Panc1 (cell line): ENCODE results near the gene TCEA3. TPM values are rescaled to one million over a fixed set of nuclear protein-coding genes. Genes with fewer than 3 reads are reported as not detected.

Experiments
- ATAC-seq: fragments of 200-7000 bp; cut with Tn5 transposase; 2 replicates; pipeline ENCODE4 v1.9.1; 2020; ENCODE audit warnings: mild to moderate bottlenecking, moderate library complexity
- BruUV-seq: library from RNA; stranded (reverse); fragments of 400-500 nt; replicated peaks from 2 replicates; lab custom pipeline; 2021; lab: Mats Ljungman, UMichigan
- CTCF ChIA-PET: fragments of 300-600 bp; sonication (Branson Sonifier 250); formaldehyde crosslinking; loops from one replicate; lab custom pipeline; 2022; ENCODE audit warnings: antibody characterized with exemption; lab: Charles Lee
- POLR2A ChIA-PET: fragments of 300-600 bp; sonication (Branson Sonifier 250); formaldehyde crosslinking; loops from one replicate; lab custom pipeline; 2022; ENCODE audit warnings: antibody characterized with exemption; lab: Charles Lee
- DNase-seq: peaks from one replicate; pipeline ENCODE4 v3.0.0-alpha.2; 2010; ENCODE audit warnings: low read depth, low spot score
- H3K27ac ChIP-seq: 2 replicates; pipeline ENCODE4 v1.5.1; 2011; ENCODE audit warnings: mild to moderate bottlenecking, low read length, inconsistent platforms
- H3K27me3 ChIP-seq: fragments of 200-500 bp; sonication (Bioruptor generic); 2 replicates; pipeline ENCODE4 v1.6.0; 2014; ENCODE audit warnings: low read length, inconsistent platforms; ENCODE audit not compliant: control insufficient read depth, insufficient read depth
- H3K36me3 ChIP-seq: fragments of 200-500 bp; sonication (Bioruptor generic); 2 replicates; pipeline ENCODE4 v1.5.1; 2014; ENCODE audit warnings: inconsistent platforms, mild to moderate bottlenecking, low read length, moderate library complexity; ENCODE audit not compliant: control insufficient read depth, insufficient read depth
- H3K4me1 ChIP-seq: 2 replicates; pipeline ENCODE4 v1.5.1; 2011; ENCODE audit warnings: inconsistent platforms, mild to moderate bottlenecking, low read length, moderate library complexity; ENCODE audit not compliant: control insufficient read depth, insufficient read depth
- H3K4me3 ChIP-seq, 2 experiments: 2 replicates each; pipeline ENCODE4 v1.5.1; 2011 to 2012; ENCODE audit warnings: low read depth in 2 of 2, low read length in 2 of 2, mild to moderate bottlenecking in 2 of 2, inconsistent platforms in 1 of 2, moderate library complexity in 1 of 2
- H3K9me3 ChIP-seq: fragments of 200-500 bp; sonication (Bioruptor generic); 2 replicates; pipeline ENCODE4 v1.5.1; 2014; ENCODE audit warnings: low read depth, mild to moderate bottlenecking, inconsistent platforms, low read length, moderate library complexity; ENCODE audit not compliant: control insufficient read depth, insufficient read depth
- POLR2AphosphoS5 ChIP-seq: IDR thresholded peaks from 2 replicates; pipeline ENCODE4 v1.6.1; 2012; ENCODE audit warnings: mild to moderate bottlenecking, low read depth, low read length, moderate library complexity
- REST ChIP-seq, 2 experiments: IDR thresholded peaks; 2 replicates each; pipeline ENCODE4 v1.6.1; 2011 to 2012; ENCODE audit warnings: low read depth in 2 of 2, control low read depth in 1 of 2, low read length in 1 of 2, mild to moderate bottlenecking in 1 of 2, moderate library complexity in 1 of 2; ENCODE audit not compliant: insufficient read depth in 1 of 2
- SIN3A ChIP-seq: IDR thresholded peaks from 2 replicates; pipeline ENCODE4 v1.6.1; 2012; ENCODE audit warnings: low read depth, mild to moderate bottlenecking, low read length, moderate library complexity, borderline replicate concordance; ENCODE audit not compliant: insufficient read depth
- TCF7L2 ChIP-seq: IDR thresholded peaks from 2 replicates; pipeline ENCODE4 v1.6.1; 2011; ENCODE audit warnings: mild to moderate bottlenecking, low read depth, low read length, inconsistent platforms
- in situ Hi-C: cut with HindIII; loops from 2 replicates; pipeline ENCODE4 v1.10.0; 2016; ENCODE audit warnings: low sequenced_read_pairs, low pct_unique_long_range_greater_than_20kb
- intact Hi-C: fragments of 100-400 bp; cut with micrococcal nuclease; formaldehyde crosslinking; loops from one replicate; pipeline ENCODE4 v1.10.0; 2022; ENCODE audit not compliant: unreplicated experiment
- total RNA-seq: library from RNA; stranded (reverse); gene quantifications from one replicate; pipeline ENCODE4 v1.2.1, GENCODE V29; 2021; ENCODE audit not compliant: unreplicated experiment
- TF ChIP-seq, protein P1 (sequence below): fragments of 450-650 bp; IDR thresholded peaks from 2 replicates; pipeline ENCODE4 v1.5.1; 2017; ENCODE audit warnings: mild to moderate bottlenecking

TCEA3 gene
- total RNA-seq, 1 experiment from 2014 or later: 8.3 TPM

DNA sequence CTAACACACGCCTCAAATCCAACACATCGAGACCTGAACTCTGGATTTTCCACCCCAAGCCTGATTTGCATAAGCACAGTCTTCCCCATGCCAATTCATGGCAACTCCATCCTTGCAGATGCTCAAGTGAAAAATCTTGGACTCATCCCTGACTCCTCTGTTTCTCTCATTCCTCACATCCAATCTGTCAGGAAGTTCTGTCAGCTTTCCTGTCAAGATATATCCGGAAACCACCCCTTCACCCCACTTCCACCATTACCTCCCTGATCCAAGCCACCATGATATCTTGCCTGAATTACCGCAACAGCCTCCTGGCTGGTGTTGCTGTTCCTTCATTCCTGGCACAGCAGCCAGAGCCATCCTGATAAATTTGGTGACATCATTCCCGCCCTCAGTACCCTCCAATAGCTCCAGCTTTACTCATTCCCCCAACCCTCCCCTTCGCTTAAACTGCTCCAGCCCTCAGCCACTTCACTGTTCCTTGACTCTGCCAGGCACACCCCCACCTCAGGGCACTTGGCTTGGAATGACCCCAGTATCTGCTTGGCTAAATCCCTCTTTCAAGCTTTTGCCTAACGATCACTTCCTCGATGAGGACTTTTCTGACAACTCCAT lies 17.4 kb downstream of the TCEA3 start:
- POLR2A ChIA-PET: no interaction called here
- intact Hi-C loops: no loop called here

GRCh38 chr1:23405946-23406345 lies 18.6 kb downstream of the TCEA3 start:
- Histone ChIP-seq H3K27ac (no peak overlapping the region), H3K4me1 (peaks cover 24% of the 10 kb centered on the region), H3K4me3 (no peak overlapping the region), H3K36me3 (no peaks in the 10 kb centered on the region), H3K9me3 (no peaks in the 10 kb centered on the region), H3K27me3 (no peaks in the 10 kb centered on the region)
- CTCF ChIA-PET: no interaction called here
- in situ Hi-C loops: no loop called here
- POLR2A ChIA-PET: no interaction called here
- ATAC-seq: no peak
- intact Hi-C loops: loop anchor here (2.0 kb wide), 1 partner anchor 61 kb away; the partner anchor contains the start of gene HNRNPR
- BruUV-seq: no TSS peak
- DNase-seq: no peak
- TF ChIP-seq POLR2AphosphoS5 (no peak), REST (IDR thresholded peaks at IDR 0.05; ENCODE audit: insufficient read depth in 1 of 2, low read depth in 2 of 2, low read length in 1 of 2) (no peak), SIN3A (no peak), TCF7L2 (no peak)
- TF ChIP-seq, protein P1, sequence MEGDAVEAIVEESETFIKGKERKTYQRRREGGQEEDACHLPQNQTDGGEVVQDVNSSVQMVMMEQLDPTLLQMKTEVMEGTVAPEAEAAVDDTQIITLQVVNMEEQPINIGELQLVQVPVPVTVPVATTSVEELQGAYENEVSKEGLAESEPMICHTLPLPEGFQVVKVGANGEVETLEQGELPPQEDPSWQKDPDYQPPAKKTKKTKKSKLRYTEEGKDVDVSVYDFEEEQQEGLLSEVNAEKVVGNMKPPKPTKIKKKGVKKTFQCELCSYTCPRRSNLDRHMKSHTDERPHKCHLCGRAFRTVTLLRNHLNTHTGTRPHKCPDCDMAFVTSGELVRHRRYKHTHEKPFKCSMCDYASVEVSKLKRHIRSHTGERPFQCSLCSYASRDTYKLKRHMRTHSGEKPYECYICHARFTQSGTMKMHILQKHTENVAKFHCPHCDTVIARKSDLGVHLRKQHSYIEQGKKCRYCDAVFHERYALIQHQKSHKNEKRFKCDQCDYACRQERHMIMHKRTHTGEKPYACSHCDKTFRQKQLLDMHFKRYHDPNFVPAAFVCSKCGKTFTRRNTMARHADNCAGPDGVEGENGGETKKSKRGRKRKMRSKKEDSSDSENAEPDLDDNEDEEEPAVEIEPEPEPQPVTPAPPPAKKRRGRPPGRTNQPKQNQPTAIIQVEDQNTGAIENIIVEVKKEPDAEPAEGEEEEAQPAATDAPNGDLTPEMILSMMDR: no peak

More for the DNA sequence above, 17.4 kb downstream of the TCEA3 start:
- TF ChIP-seq SIN3A: no peak
- TF ChIP-seq POLR2AphosphoS5: no peak
- TF ChIP-seq TCF7L2: no peak
- TF ChIP-seq REST (IDR thresholded peaks at IDR 0.05; ENCODE audit: insufficient read depth in 1 of 2, low read depth in 2 of 2, low read length in 1 of 2): no peak
- TF ChIP-seq, protein P1: no peak
- DNase-seq (no peak), ATAC-seq (no peak)
- H3K36me3 ChIP-seq: no peaks in the 10 kb centered on the region
- in situ Hi-C loops: no loop called here
- no TSS peak for BruUV-seq
- no peak overlapping the region for H3K4me3 ChIP-seq
- no peaks in the 10 kb centered on the region for H3K9me3 ChIP-seq
- H3K27ac ChIP-seq: no peak overlapping the region
- H3K4me1 ChIP-seq: peaks cover 24% of the 10 kb centered on the region
- CTCF ChIA-PET: no interaction called here
- no peaks in the 10 kb centered on the region for H3K27me3 ChIP-seq
